Stimulated activated CD8-positive, alpha-beta memory T cell treated with anti-CD3 and anti-CD28 coated beads, Interleukin-7, amount 100 ng/mL, for 24 hours (primary cell): Measurements from ENCODE around the gene OSBPL3.

ENCODE experiments used
- DNase-seq: peaks from one replicate; pipeline ENCODE4 v3.0.0-alpha.2; 2020; ENCODE audit warnings: low read depth

OSBPL3 gene

DNA sequence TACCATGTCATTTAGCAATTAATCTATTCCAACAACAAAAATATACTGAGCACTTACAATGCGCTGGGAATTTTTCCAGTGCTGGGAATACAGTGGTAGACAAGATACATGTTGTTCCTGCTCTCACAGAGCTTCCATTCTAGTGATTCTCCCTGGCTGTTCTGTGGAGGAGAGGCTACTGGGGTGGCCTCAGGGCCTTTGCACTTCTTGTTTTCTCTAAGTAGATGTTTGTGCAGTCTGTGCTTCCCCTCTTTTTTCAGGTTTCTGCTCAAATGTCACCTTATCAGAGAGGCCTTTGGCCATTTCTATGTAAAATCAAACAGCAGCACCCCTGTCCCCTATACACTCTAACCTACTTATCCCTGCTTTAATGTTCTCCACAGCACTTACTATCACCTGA is 24.7 kb downstream of the OSBPL3 start:
- no peak for DNase-seq

GRCh38 chr7:24952464-24952863 is 27.5 kb downstream of the OSBPL3 start:
- no peak for DNase-seq

- no peak for DNase-seq
Measured at GRCh38 chr7:24951441-24951980, 28.5 kb downstream of the OSBPL3 start.

DNA sequence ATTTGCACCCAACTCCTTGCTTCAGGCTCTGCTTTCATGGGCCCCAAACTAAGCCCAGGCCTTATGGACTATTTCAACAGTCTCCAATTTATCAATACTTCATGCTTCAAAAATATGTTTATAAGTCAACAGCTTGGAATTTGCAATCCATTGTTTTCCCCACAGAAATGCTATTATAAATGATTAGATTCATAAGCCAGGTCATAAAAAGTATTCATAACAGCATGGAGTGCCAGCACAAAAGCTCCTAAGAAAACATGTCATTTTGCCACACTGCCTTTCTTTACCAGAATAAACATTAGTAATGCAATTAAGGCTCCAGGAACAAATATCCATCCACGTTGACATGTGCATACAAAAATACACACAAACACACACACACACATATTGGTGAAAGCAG is 30.1 kb downstream of the OSBPL3 start:
- no peak for DNase-seq

DNA sequence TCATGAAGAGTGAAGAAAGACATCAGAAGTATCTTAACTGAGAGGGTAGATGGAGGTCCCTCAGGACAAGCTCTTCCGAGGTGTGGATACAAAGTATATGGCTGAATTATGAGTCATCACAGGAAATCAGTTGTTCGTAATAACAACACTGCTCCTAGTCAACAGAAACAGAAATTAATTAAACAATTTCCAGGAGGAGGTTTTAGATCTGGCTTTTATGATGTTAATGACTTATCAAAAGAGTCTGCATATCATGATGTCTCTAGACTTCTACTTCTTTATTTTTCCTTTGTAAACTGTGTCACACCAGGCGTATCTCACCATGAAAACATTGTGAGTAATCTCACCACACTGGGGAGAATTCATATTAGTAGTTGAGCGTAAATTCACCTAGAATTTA is 31.2 kb downstream of the OSBPL3 start:
- no peak for DNase-seq

DNA sequence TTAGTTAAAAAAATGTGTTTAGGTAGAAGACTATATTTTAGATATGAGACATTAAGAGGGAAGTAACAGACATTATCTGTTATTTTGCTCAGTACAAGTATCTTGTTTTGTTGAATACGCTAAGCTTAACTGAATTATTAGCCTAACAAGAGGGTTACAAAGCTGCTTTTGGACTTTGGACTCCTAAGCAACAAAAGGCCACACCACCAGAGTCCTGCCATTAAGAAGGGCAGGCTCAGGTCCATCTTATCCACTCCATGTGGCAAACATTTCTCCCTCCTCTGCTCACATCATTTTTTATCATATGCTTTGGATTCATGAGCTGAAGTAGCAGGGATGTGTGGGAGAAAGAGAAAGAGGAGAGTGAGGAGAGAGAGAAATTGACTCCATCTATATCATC is 33.5 kb downstream of the OSBPL3 start:
- DNase-seq: no peak

DNA sequence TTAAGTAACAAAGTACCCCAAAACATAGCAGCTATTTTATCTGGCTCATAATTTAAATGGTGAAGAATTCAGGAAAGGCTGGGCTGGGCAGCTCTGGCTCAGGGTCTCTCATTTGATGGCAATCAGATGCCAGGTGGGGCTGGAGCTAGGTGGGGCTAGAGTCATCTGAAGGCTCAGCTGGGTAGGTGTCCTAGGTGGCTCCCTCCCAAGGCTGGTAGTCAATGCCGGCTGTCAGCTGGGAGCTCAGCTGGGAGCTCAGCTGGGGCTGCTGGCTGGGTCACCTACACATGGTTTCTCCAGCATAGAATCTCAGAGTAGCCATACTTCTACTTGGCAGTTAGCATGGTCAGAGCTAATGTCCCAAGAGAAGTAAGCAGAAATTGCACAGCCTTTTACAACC is 34.1 kb downstream of the OSBPL3 start:
- DNase-seq: no peak

DNA sequence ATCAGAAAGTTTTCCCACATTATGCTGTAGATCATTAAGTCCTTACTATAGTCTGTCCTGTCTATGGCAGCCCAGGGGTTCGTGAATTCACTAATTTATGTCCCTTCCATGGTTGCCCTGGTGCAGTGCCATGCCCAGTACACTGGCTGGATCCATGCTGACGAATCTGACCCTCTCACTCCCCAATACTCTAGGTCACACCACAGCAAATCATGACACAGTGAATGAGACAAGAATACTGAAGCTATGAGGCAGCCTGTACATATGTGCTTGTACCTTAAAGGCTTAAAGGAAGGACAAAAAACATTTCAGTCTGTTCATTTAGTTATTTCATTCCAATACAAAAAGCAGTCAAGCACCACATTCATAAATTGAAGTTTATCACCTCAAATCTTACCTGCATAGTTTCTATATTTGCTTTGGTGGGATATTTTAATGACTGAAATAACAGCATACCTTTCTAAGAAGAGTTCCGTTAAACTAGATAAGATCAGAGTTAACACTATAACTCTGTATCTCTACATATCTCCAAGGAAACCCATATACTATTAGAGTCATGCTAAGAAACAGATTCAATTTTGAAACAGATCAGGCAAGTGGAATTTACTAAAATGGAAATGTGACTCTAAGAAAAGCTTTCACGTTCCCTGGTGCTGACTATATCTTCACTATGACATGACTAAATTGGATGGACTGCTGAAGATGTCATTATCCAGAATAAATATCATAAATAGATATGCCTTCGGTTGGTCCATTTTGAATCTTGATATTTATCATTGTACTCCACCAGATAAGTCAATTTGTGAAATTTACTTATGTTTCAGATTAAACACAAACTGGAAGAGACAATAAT is 36.7 kb downstream of the OSBPL3 start:
- DNase-seq: no peak

- DNase-seq: no peak
Measured at GRCh38 chr7:24942226-24942625, 37.8 kb downstream of the OSBPL3 start.

DNA sequence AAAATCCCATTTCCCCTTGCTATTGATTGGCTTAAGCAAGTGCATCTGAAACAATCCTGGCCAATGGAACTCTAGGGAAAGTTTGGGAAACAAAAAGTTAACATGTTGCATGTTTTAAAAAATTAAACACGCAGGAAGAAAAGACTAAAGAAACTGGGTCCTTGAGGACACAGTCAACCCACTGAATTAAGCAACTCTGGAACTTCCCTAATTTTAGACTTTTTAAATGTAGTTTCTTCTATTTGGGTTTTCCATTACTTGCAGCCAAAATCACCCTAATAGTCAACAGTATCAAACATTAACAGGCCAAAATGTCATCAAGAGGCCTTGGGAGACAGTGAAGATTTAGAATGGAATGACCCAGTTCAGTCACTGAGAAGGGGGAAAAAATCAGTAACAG is 40.6 kb downstream of the OSBPL3 start:
- DNase-seq: no peak

DNA sequence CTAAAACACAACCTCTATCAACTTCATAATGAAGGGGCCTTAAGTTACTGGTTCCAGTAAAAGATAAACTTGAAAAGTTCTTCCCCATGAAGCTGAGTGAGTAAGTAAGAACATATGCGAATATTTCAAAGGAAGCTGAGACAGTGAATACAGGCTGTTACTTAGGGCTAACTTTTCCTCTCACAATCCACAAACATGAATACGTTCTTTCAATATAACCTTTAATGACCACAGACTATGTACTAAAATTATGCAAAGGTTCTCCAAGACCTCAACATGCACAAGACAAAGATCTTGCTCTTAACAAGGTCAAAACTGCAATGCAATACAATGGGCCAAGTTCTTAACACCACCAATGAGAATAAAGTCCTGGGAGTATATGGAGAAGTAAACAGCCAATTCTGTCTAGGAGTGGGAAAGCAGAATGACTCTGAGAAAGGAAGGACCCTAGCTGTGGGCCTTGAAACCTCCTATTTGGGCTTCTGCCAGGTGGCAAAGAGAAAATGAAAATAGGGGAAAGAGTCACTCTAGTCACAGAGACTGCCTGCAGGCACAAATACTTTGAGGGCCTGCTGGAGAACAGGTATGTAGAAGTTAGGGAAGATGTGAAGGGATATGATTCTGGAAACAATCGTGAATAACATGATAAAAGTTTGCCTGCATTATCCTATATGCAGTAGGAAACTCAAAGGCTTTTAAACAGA is 43.7 kb downstream of the OSBPL3 start:
- DNase-seq: no peak

DNA sequence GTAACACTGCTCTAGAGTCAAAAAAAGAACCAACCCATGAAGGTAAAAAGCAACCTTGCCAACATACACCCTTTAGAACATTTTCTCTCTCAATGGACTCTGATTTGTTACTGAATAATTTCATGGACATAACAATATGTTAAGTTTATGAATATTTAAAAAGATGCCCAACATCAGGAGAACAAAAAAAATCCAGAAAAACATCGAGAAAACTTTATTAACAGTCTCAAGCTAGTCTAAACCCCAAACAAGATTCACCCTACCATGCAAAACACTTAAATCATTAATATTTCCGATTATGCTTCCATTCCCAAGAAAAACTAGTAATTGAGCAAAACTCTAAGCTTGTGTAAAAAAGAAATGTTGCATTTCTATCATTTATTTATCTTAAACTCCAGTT is 46.7 kb downstream of the OSBPL3 start:
- no peak for DNase-seq

DNA sequence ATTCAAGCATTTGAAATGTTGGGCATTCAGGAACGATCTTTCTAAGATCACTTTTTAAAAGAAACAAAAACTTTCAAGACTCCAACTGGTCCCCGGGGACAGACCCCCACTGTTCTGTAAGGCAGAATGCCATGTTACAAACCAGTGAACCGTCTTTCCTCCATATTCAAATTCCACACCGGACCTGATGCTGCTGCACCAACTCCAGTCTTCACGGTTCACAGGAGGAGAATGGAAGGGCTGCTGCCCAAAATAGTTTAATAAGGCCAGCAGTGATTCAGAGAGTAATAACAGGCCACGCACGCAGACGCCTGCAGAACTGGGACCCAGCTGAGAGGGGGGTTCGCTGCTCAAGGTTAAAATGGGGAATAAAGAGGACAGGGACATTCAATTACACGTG is 47.2 kb downstream of the OSBPL3 start:
- DNase-seq: no peak

DNA sequence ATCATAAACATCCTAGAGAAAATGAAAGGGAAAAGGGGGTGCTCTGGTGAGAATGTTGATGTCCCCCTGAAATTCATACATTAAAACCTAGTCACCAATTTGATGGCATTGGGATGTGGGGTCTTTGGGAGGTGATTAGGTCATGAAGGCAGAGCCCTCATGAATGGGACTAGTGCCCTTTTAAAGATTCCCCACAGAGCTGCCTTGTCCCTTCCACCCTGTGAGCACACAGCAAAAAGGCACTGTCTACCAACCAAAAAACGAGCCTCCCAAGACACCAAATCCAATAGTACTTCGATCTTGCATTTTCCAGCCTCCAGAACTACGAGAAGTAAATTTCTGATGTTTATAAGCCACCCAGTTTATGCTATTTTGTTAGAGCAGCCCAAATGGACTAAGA is 47.6 kb downstream of the OSBPL3 start:
- no peak for DNase-seq

DNA sequence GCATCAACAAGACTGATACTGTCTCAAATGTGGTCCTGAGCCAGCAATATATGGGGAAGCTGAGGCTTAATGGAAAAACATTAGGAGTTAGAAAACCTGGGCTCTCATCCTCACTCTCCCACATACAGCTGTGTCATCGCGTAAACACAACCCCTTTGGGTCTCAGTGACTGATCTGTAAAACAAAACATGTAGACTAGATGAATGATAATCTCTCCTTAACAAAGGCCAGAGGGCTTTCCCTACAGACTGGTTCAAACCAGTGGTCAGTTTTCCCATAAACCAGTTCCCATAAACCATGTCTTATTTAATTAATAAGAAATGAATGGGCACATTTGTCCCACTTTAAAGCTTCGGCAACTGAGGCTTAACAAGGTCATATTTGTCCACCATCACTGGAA is 48.1 kb downstream of the OSBPL3 start:
- DNase-seq: no peak

DNA sequence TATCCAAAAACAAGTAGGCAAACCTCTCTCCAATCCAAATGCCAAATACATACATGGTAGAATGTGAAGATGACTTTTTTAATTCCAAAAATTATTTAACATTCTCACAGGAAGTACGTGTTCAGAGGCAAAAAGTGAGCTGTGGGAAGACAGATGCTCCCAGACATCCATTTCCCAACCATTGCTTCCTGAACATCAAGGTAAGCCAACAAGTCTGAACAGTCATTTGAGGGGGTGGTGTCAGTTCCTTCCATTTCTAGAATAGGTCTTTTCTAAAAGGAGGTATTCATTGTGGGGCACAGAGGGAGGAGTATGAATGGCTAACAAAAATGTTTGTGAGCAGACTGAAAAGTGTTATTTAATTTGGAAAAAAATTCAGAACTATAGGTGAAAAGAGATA is 49.1 kb downstream of the OSBPL3 start:
- DNase-seq: no peak

DNA sequence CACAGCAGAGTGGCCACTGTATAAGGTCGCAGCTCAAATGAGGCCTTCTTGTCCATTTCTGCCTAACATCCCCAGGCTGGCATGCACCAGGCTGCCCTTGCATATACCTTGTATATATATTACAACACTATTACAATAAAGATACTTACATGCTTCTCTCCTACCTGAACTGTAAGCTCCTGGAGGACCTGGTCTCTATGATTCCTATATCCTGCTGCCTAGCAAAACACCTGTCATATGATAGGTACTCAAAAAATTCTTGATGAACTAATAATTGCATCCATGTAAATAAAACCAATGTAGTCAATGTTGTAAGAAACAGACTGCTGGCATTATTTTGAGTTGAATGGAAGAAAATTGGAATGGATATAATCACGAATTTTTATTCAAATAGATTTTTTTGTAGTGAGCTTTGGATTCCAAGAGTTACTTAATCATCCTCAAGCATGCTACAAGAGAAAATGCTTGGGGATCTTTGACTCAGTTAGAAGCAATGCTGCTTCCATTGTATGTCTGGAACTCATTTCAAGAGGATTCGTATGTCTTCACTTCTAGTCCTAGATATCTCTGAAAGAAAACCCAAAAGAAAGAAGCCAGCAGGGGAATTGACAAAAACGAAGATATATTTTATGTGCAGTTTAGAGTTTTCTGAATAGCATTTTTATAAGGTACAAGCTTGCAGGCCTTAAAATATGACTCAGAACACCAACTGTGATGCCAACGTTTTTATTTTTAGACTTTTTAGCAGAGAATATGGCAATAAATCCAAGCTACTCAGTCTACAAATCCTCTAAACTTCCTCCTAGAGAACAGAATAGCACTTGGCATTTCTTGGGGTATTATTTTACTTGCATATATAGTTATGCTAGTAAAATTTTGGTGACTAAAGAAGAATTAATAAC is 53.1 kb downstream of the OSBPL3 start:
- no peak for DNase-seq

DNA sequence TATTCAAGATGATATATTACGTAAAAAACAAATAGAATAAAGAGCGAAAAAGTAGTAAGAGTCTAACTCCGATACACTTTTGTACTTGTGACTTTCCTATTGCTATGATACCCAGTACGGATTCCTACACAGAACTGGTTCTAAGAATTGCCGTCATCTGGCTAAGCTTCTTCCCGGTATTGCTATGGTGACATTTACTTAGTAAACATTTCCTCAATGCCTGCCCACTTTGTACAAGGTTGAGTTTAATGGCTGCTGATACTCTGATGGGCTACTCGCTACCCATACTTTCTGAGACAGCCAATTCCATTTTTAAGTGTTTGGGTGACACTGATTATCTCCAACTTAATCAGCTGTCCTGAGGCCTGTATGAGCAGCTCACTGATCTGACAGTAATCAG is 55.6 kb downstream of the OSBPL3 start:
- no peak for DNase-seq

GRCh38 chr7:24923172-24923865 is 56.7 kb downstream of the OSBPL3 start:
- DNase-seq: no peak

DNA sequence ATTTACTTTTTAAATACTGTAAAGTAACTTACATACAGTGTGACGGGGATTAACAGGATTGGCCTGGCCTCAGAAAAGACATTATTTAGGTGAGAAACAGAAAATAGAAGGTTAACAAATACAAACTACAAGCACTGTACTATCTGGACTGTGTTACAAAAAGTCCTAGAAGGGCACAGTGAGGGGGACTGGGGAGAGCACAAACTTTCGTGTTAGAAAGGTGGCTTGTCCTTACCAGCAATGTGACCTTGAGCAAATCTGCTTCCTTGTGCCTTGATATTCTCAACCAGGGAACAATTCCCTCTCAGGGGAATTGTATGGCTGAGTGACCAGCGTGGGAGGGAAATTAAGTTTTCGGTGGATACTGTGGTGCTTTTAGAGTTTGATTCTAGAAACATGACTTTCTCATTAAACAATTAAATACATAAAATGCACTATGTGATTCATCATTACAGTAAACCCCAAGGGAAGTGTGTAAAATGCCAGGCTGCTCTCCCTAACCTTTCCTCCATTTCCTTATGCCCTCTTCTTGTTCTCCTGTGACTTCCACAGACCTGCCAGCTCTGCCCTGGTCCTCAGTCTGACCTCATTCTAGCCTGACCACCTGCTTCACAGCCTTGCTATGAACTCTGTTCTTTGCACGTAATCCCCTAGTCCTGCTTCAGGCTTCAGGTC is 57.7 kb downstream of the OSBPL3 start:
- DNase-seq: no peak

DNA sequence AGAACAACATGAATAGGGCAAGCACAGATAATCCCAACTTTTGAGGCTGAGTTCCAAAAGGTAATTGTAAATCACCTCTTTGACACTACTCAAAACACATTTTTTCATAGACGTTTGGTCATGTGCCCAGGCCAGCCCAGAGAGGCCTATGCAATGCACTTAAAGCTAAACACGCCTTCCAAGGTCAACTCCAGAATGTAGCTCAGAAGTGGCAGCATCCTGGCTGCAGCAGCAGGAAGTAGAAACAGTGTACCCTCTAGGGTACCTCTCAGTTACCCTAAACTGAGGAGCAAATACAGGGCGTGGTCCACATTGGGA is 58.7 kb downstream of the OSBPL3 start:
- DNase-seq: no peak
